GM19463 (cell line): ENCODE data around the gene FIGNL1.

ENCODE experiments used
- ATAC-seq: cut with Tn5 transposase; IDR thresholded peaks from one replicate; pipeline ENCODE4 v1.9.1; 2021; ENCODE audit warnings: mild to moderate bottlenecking, moderate library complexity; ENCODE audit not compliant: unreplicated experiment

The FIGNL1 gene

DNA sequence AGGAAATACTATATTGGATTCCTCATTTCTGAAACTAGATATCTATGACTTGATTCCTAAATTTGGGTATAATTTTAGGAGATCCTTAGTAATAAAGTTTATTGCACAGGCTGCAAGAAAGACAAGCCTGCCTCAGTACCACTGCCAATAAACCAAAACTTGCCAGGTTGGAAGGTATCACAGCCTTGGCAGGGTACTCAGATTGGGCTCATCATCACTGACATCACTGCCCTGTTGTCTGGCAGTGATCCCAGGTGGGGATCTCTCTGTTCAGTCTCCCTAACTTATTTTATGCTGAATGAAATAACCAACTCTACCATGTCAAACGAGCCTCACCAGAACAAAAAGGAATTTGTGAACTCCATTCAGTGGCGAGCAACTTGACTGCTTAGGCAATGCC lies 18.8 kb downstream of the FIGNL1 start:
- ATAC-seq, result no peak

DNA sequence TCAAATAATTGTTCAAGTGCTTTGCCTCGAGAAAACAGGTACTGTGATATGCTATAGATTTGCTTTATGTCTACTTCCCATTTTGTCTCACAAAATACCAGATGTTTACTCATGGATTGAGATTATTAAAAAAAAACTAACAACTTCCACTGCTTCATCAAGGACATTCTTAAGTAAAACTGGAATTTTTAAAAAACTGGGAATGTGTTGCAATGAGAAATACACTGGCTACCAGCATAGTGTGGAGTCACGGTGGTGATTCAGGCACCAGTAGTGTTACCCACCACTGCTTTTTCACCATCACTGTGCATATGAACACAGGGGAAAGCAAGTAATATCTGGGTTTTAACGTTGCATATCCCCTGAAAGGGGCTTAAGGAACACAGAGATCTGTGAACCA lies 21.2 kb downstream of the FIGNL1 start:
- ATAC-seq, result no peak

DNA sequence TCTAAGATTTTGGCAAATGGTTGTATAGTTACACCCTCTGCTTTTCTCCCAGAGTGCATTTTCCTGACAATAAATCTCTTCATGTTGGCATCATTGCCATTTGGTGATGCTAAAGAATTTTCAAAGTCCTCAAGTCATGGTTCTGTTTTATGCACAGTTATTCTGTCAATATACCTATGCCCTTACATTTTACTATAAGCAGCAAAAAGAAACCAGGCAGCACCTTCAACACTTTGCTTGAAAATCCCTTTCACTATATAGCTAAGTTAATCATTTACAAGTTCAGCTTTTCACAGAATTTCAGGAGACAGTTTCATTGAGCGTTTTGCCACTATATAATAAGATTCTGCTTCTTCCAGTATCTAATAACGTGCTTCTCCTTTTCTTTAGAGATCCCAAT lies 22.6 kb downstream of the FIGNL1 start:
- no peak for ATAC-seq

DNA sequence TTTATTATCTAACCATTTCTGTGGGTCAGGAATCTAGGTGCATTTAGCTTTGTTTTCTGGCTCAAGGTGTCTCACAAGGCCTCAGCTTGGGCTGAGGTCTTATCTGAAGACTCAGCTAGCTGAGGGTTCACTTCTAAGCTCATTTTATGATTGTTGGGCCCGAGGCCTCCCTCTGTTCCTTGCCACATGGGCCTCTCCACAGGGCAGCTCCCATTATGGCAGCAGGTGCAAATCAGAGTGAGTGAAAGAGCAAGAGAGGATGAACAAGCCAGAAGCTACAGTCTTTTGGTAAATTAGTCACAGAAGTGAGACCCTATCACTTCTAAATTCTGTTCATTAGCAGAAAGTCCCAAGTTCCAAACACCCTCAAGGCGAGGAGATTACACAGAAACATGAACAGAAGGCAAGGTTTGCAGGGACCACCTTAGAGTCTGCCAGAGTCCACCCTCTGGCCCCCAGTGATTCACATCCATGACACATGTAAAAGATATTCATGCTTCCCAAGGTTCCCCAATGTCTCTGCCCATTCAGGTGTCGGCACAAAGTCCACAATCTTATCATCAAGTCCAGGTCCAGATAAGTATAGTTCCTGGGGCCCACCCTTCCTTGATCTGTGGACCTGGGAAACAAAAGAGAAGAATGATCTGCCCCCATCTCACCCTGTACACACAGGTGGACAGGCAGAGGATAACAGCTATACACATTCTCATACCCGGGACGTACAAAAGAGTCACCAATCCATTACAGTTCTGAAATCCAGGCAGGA lies 23.7 kb downstream of the FIGNL1 start:
- ATAC-seq, result no peak

DNA sequence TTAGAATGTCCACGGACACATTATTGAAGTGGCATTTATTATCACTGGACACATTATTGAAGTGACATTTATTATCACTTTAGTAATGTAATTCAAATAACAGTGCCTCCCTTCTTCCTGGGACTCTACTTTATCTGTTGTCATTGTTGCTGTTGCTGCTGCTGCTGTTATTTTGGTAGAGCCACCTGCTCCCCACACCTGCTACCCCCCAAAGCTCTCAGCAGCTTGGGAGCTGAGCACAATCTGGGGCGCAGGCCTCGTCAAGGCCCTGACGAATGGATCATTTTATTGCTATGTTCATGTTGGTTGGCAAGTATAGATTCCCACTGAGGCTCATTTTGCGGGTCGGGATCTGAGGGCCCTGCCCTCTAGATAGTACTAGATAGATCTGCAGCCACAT lies 24.8 kb downstream of the FIGNL1 start:
- no peak for ATAC-seq

DNA sequence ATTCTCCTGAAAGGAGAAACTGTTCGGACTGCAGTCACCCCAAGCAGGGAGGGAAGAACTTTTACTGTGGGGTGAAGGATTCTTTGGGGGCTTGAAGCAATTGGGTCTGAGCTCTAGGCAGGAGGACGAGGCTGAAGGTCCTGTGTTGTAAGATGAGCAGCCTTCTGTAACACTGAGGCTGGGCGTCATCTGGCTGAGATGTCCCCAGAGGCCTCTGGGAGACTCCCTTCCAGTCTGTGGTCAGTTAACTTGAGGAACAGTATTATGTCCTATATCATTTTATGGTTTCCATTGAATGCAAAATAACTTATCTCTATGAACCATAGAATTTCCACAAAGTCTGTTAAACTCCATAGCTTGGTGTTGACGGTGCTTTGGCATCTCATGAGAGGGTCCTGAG lies 26.3 kb downstream of the FIGNL1 start:
- peak; percentile 61 for ATAC-seq

DNA sequence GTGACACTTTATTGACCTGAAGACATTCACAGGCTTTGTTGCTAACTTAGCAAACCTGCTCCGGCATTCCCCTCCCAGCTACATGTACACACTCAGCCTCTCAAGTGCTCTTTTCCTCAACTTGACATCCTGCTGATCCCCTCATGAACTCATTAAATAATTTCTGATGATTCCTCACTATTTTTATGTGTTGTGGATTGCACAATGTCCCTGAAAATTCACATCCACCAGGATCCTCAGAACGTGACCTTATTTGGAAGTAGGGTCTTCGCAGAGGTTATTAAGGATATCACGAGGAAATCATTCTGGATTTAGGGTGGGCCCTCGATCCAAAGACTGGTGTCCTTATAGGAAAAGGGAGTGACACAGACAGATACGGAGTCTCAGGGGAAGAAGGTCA lies 27.3 kb downstream of the FIGNL1 start:
- no peak for ATAC-seq

DNA sequence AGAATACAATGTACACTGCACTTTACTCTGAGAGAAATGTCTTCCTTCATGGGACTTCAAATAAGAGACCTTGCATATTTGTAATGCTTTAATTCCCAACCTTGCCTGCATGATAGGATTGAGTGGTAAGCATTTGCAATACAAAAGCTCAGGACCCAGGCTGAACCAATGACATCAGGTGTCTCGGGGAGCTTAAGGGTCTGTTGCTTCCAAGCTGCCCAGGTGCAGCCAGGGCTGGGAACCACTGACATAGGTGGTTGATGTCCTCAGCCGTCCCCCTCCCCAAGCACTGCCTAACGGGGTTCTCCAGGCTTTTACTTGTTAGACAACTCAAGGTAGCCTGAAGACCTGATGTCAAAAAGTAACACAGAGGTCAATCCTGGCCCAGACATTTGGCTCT lies 29.1 kb downstream of the FIGNL1 start:
- ATAC-seq, result no peak

DNA sequence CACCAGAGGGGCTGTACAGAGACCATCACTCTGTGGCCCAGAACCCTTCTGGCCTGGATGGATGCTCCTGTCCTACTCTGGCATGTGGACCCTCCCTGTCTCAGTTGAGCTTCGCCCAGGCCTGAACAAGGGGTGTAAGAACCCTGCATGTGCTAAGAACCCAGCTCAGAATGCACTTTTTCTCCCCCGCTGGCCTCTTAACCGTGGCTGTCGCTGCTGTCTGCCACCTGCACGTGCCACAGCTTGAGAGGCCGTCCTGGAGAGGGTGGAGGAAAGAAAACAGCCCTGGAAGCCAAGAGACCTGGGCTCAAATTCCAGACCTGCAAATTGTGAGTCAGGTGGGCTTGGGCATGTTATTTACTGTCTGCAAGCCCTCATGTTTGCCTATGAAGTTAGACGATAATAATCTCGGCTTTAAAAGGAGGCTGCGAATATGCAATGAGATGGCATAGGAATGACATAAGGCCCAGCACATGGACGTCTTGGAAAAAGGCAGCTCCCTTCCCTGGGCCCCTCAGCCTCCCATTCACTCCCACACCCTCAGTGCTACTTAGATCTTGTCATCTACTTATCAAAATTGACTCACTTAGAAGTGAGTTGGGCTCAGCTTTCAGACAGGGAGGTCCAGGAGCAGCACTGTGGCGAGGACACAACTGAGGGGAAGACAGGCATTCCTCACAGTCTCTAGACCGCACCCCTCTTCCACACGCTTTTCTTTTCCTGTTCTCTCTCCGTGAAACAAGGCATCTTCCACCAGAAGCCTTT lies 31.4 kb downstream of the FIGNL1 start:
- ATAC-seq, result no peak

DNA sequence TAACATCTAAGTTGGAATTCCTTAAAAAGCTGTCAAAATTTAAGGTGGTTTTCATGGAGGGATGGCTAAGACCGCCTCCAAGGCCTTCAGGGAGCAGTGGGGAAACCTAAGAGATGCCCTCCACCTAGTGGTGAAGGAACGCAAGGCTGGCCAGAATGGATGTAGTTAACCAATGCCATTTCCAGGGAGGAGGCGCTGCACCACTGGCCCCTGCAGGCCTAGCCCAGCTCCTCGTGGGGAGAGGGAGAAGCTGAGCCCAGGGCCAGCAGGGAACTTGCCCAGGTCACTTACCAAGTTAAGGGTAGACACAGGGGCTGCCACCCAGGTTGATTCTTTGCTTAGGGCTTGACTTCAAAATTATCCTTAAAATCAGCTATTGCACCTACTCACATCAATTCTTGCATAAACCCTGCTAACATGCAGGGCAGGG lies 32.0 kb downstream of the FIGNL1 start:
- peak; percentile 78 for ATAC-seq

DNA sequence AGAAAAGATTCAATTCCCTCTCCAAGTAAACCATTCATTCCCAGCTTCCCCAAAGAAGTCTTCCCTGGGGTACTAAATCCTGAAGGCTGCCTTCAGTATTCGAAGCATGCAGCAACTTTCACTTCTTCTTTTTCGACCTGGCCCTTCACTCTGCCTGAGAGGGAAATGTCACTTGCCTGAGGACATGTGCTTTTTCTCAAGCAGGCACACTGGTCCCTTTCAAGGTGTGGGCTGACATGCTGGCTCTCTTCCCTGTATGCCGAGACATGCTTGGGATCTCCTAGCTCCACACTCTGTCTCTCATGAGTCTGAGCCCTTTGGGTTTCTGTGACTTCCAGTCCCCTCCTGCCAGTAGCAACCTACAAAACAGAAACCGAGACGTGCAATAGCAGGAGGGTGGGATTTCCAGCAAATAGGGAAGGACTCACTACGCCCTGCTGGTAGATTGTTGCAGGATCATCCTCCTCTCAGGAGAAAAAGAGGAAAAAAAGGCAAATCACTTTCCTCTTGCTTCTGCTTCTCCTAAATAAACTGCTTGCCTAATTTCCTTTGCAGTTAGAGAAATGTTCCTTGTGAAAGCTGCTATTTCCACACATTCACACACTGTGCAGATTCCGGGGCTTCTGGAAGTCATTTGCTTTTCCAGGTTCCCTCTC lies 33.5 kb downstream of the FIGNL1 start:
- peak; percentile 74 for ATAC-seq

DNA sequence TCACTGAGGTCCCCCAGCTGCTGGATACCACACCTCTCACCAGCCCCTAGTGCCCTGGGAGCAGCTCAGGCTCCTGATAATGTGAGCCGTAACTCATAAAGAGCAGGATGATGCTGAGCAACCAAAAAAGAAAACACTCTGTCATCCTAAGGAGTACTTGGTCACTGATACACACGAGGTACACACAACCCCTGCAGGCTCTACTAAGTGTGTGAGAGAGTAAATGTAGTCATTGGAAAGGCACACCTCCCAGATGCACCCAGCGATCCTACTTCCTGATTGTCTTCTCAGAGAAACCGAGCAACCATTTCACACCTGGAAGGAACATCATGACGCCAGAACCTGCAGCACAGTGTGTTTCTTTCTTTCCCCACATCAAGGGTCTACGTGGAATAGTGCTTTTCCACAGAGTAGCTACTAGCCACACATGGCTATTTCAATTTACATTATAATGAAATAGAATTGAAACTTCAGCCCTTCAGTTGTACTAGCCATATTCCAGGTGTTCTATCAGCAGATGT lies 34.2 kb downstream of the FIGNL1 start:
- ATAC-seq, result no peak

DNA sequence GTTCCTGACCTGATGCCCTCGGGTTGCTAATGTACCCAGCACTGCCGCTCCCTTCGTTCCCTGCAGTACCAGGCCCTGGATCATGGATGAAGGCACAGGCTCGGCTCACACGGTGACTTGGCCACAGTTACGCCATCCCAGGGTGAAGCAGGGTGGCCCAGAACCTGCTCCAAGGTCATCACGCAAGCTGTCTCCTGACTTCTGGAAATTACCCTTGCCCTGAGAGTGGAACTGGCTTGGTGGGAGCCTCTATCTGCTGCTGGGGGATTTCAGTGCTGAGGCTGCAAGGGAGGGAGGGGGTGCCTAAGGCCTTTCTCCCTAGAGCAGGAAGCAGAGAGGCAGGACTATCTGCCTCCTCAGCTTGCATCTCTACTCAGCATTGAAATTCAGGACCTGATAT lies 36.6 kb downstream of the FIGNL1 start:
- ATAC-seq, result no peak

DNA sequence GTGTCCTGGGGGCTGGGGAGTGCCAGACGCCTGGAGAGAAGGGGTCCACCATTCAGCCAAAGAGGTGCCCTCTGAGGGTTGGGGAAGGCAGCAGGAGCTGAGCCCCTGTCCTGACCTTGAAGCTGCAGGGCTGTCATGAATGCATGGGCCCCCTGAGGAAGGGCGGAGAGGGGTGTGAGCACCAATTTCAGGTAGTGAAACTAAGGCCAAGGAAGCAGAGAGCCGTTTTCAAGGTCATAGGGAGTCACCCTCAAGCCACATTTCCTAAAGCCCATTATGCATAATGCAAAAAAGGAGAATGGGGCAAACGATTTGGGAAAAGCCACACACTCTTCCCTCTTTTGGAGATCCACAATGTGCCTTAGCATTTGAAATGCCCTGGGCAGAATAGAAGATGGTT lies 37.2 kb downstream of the FIGNL1 start:
- no peak for ATAC-seq

DNA sequence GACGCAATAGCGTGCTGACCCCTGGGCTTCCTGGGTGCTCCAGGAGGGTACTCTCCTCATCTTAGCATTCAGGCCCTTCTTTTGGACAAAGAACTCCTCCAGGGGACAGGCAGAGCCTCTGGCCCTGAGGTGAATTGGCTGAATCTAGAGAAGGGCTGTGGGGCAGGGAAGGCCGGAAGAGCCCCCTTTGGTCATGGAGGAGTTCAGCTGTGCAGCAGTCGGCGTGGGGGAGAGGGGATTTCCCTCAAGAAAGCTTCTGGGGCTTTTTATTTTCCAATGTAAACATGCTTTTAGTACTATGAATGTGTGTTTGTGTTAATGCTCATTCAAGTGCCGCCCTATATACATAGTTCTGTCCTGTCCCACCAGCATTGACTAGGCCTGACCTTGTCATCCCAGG lies 38.8 kb downstream of the FIGNL1 start:
- ATAC-seq, result peak; percentile 21

DNA sequence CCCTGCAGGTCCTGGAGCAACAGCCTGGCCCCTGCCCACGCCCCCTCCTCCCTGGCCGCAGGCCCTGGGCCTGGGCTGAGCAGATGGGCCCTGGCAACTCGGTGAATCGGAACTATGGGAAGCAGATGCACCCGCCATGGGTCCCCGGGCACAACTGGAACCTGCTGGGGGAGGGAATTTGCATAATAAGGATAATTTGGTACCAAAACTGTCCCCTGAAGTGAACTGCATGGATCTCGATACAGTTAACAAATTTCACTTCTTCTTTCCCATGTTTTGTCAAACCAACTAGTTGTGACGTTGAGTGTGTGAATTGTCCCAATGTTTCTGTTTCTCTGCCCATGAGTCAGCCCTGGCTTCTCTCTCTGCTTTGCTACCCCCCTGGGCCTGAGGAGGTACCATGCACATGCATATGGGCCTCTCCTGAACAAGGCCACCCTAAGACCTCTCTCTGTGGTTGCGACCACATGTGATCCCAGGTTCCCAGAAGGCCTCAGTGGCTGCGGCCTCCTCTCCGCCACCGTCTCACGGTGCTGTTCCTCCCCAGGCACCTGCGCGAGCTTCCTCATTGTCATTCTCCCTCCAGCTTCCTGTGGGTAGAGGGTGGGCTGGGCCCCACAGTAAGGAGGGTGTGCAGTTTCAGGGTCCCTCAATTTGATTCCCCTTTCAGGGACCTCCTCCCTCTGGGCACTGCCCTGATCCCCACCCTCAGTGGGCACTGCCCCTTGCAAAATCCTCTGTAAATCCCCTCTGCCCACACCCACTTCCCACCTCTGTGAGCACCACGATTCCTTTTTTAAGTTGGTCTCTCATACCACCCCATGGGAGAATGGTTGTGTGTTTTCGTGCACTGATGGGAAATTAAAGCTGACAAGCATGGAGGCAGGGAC lies 40.0 kb downstream of the FIGNL1 start:
- ATAC-seq, result peak; percentile 60

DNA sequence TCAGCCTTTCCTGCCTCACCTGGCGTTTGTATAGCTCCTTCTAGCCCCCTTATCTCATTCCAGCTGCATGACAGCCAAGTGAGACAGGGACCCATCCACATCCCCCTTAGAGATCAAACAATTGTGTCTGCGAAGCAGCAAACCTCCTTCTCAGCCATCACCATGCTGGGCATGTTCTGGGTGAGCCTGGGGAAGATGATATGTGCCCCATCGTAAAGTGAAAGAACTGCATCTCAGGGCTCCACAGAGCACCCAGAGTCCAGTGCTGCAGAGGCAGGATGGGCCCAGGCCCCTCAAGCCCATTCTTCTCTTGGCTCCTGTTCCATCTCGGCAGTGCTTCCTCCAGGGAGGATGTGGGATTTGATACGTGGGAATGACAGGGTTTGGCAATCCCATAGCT lies 43.2 kb downstream of the FIGNL1 start:
- no peak for ATAC-seq

DNA sequence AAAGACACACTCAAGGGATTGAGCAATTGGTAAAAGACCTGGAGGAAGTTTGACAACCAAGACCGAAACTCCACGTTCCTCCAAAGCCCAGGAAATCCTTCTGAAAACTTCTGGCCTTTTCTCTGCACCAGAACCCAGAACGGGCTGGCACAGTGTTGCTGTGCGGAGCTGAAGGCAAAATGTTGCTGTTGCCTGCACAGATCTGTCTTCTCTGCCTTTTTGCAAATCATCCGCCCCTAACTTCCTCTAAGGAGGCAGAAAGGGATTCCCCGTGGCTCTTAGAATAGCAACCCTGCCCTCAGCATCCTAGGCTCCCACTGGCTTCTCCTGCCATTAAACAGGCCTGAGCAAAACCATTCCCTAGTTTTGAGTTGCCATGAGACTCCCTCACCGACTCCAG lies 44.9 kb downstream of the FIGNL1 start:
- ATAC-seq, result no peak

DNA sequence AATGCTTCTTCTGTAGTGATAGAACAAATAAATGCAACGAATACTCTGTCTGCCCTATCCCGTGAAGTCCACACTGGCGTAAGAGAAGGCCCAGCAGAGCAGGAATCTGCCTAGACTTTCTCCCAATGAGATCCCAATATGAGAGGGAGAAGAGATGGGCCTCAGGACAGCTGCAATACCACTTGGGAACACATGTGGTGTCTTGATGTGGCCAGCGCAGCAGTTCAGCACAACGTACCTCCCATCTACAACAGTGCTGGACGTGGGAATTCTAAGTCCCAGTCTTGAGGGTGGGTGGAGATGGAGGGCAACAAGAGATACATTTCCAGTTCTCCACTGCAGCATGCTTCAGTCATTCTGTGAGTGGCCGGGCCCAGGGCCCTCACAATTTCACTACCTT lies 45.8 kb downstream of the FIGNL1 start:
- ATAC-seq, result no peak

DNA sequence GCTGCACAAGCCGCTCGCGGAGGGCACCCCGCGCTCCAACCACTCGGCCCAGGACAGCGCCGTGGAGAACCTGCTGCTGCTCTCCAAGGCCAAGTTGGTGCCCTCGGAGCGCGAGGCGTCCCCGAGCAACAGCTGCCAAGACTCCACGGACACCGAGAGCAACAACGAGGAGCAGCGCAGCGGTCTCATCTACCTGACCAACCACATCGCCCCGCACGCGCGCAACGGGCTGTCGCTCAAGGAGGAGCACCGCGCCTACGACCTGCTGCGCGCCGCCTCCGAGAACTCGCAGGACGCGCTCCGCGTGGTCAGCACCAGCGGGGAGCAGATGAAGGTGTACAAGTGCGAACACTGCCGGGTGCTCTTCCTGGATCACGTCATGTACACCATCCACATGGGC lies 50.0 kb downstream of the FIGNL1 start:
- no peak for ATAC-seq

DNA sequence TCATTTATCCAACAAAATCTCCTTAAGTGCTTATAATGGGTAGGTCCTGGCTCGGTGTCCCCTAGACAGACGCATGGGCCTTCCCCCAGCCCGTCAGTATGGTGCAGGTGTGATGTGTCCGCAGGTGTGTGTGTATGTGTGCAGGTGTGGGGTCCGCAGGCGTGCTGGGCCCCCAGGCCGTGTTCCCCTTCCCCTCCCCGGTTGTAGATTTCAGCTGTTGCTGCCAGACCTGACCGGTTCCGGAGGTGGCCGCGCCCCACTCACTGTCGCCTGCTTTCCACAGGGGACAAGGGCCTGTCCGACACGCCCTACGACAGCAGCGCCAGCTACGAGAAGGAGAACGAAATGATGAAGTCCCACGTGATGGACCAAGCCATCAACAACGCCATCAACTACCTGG lies 50.5 kb downstream of the FIGNL1 start:
- no peak for ATAC-seq
